Measurements from ENCODE around the gene NMRK2. TPM values are rescaled to one million over a fixed set of nuclear protein-coding genes. Genes with fewer than 3 reads are reported as not detected.

The NMRK2 gene
- total and polyA plus RNA-seq, 2 of the 13 experiments (the other 11 are each of a cell fraction or from before 2014, with no cell fraction given) = not detected

GRCh38 chr19:3987619-3988371, 54.9 kb downstream of the NMRK2 start (continued):
- peak; percentile 47 for TF ChIP-seq XRCC5 (optimal IDR thresholded peaks at IDR 0.05; ENCODE audit: low read length)
- no peak for TF ChIP-seq MEIS1 (CRISPR knock-in tag; IDR thresholded peaks at IDR 0.05; ENCODE audit: borderline replicate concordance)
- no peak for TF ChIP-seq MZF1 (CRISPR knock-in tag; IDR thresholded peaks at IDR 0.05; ENCODE audit: borderline replicate concordance)
- TF ChIP-seq HOXA3 (CRISPR knock-in tag; IDR thresholded peaks at IDR 0.05) = 0 out of 2 replicates have a peak, but pooled peaks have one; percentile 4
- TF ChIP-seq ZFP36L2 (CRISPR knock-in tag; IDR thresholded peaks at IDR 0.05) = no peak
- TF ChIP-seq THAP11 (CRISPR knock-in tag; IDR thresholded peaks at IDR 0.05) = 0 out of 2 replicates have a peak, but pooled peaks have one; percentile 13
- no peak for TF ChIP-seq CHCHD3 (CRISPR knock-in tag; IDR thresholded peaks at IDR 0.05)
- TF ChIP-seq ZNF441 (CRISPR knock-in tag; IDR thresholded peaks at IDR 0.05; ENCODE audit: borderline replicate concordance) = no peak
- no peak for TF ChIP-seq ZNF577 (CRISPR knock-in tag; IDR thresholded peaks at IDR 0.05; ENCODE audit: borderline replicate concordance, low read depth)
- TF ChIP-seq STAG1 (CRISPR knock-in tag; IDR thresholded peaks at IDR 0.05) = no peak
- 0 out of 2 replicates have a peak, but pooled peaks have one; percentile 20 for TF ChIP-seq MYC (CRISPR knock-in tag; IDR thresholded peaks at IDR 0.05; ENCODE audit: borderline replicate concordance)
- TF ChIP-seq PAX8 (CRISPR knock-in tag; IDR thresholded peaks at IDR 0.05; ENCODE audit: borderline replicate concordance) = no peak
- peak; percentile 56; the same call in 1 of the 2 replicates for TF ChIP-seq ZNF460 (CRISPR knock-in tag; IDR thresholded peaks at IDR 0.05; ENCODE audit: borderline replicate concordance)
- no peak for TF ChIP-seq BORCS8-MEF2B (CRISPR knock-in tag; IDR thresholded peaks at IDR 0.05)
- TF ChIP-seq DRAP1 (CRISPR knock-in tag; IDR thresholded peaks at IDR 0.05) = 0 out of 2 replicates have a peak, but pooled peaks have one; percentile 24
- no peak for TF ChIP-seq TBX3 (IDR thresholded peaks at IDR 0.05; ENCODE audit: borderline replicate concordance)
- TF ChIP-seq KLF9 (CRISPR knock-in tag; IDR thresholded peaks at IDR 0.05; ENCODE audit: low read depth) = no peak
- no peak for TF ChIP-seq ZNF24 (IDR thresholded peaks at IDR 0.05)
- 0 out of 2 replicates have a peak, but pooled peaks have one; percentile 18 for TF ChIP-seq KDM2A (CRISPR knock-in tag; IDR thresholded peaks at IDR 0.05; ENCODE audit: borderline replicate concordance, low read depth)
- no peak for TF ChIP-seq ZNF10 (CRISPR knock-in tag; IDR thresholded peaks at IDR 0.05; ENCODE audit: borderline replicate concordance, low read depth)
- no peak for TF ChIP-seq ZNF597 (CRISPR knock-in tag; IDR thresholded peaks at IDR 0.05)
- peak; percentile 13; the same call in 1 of the 2 replicates for TF ChIP-seq MED1 (CRISPR knock-in tag; IDR thresholded peaks at IDR 0.05)
- TF ChIP-seq ZNF790 (CRISPR knock-in tag; IDR thresholded peaks at IDR 0.05; ENCODE audit: borderline replicate concordance) = no peak
- TF ChIP-seq CSRNP1 (CRISPR knock-in tag; IDR thresholded peaks at IDR 0.05) = no peak
- no peak for TF ChIP-seq CREB1 (IDR thresholded peaks at IDR 0.05)
- TF ChIP-seq CREB1 (CRISPR knock-in tag; IDR thresholded peaks at IDR 0.05) = no peak
- TF ChIP-seq FOXK2 (IDR thresholded peaks at IDR 0.05) = no peak
- peak; percentile 19; the same call in 1 of the 2 replicates for TF ChIP-seq ZNF619 (CRISPR knock-in tag; IDR thresholded peaks at IDR 0.05)
- no peak for TF ChIP-seq ZNF432 (CRISPR knock-in tag; IDR thresholded peaks at IDR 0.05; ENCODE audit: borderline replicate concordance)
